Tibial artery (tissue), 4 donors: Measurements from ENCODE around the gene LPP.
A peak's percentile ranks its signal among the peaks of the same experiment; 100 is the strongest.

Source experiments
- DNase-seq, 2 donors: peaks; one replicate each; pipeline ENCODE4 v3.0.0-alpha.2; 2019
- H3K27ac ChIP-seq, 2 donors: fragments of 200-600 bp; sonication (generic) in 1 of 2; 1 replicate in 1 of 2; 2 replicates in 1 of 2; pipeline ENCODE4 v1.5.1; 2018 to 2019; ENCODE audit warnings: mild to moderate bottlenecking in 1 of 2
- H3K27me3 ChIP-seq, 2 donors: fragments of 200-600 bp; sonication (generic) in 1 of 2; one replicate each; pipeline versions ENCODE4 v1.5.1 to v1.6.0; 2016 to 2019
- H3K36me3 ChIP-seq, 3 donors: fragments of 200-600 bp; sonication (generic) in 2 of 3; one replicate each; pipeline ENCODE4 v1.5.1; 2016 to 2019; ENCODE audit warnings: mild to moderate bottlenecking in 2 of 3
- H3K4me1 ChIP-seq, 4 donors: fragments of 200-600 bp; sonication (generic) in 2 of 4; 1 replicate in 3 of 4; 2 replicates in 1 of 4; pipeline ENCODE4 v1.5.1; 2016 to 2019
- H3K4me3 ChIP-seq, 2 donors: fragments of 200-600 bp; sonication (generic) in 1 of 2; 1 replicate in 1 of 2; 2 replicates in 1 of 2; pipeline ENCODE4 v1.5.1; 2018 to 2019; ENCODE audit warnings: mild to moderate bottlenecking in 2 of 2
- H3K9me3 ChIP-seq, 3 donors: fragments of 200-600 bp; sonication (generic) in 1 of 3; one replicate each; pipeline ENCODE4 v1.5.1; 2016 to 2019
- intact Hi-C: fragments of 100-400 bp; cut with DNase I; formaldehyde crosslinking; loops from one replicate; pipeline ENCODE4 v1.15.0; 2023; ENCODE audit warnings: low total_unique reads
- TF ChIP-seq, protein P1 (sequence below), 2 experiments: fragments of 200-600 bp in 1 of 2; fragments of 450-650 bp in 1 of 2; IDR thresholded peaks; one replicate each; pipeline ENCODE4 v1.5.1; 2017 to 2019; ENCODE audit warnings: antibody characterized with exemption in 2 of 2, mild to moderate bottlenecking in 1 of 2, moderate library complexity in 1 of 2

Gene LPP

DNA sequence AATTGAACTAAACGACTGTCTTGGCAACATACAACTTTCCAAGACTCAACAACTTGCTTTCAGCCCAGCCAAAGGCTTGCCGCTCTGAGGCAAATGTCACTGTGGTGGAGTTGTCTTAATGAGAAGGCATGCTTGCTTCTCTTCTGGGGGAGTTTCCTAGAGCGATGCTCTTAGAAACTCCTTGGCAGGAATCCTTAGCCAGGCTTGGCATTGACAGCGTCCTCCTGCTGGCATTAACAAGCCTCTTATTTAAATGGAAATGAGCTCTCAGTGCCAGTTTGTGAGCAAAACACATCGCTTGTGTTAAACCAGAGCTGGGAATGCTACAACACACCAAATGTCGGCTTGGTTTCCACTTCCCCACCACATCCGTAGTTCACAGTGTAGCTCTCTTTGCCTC lies 752.3 kb downstream of the LPP start:
- intact Hi-C loops, result no loop called here
- Histone ChIP-seq H3K36me3 (no peaks in the 10 kb centered on the region), H3K9me3 (no peaks in the 10 kb centered on the region), H3K27ac (peak overlapping the region in 1 of 2 donors; percentile 3), H3K4me1 (peaks cover 0 to 25% (median 6%) of the 10 kb centered on the region in 4 donors), H3K27me3 (no peaks in the 10 kb centered on the region), H3K4me3 (no peak overlapping the region)
- DNase-seq, result no peak
- TF ChIP-seq, protein P1, sequence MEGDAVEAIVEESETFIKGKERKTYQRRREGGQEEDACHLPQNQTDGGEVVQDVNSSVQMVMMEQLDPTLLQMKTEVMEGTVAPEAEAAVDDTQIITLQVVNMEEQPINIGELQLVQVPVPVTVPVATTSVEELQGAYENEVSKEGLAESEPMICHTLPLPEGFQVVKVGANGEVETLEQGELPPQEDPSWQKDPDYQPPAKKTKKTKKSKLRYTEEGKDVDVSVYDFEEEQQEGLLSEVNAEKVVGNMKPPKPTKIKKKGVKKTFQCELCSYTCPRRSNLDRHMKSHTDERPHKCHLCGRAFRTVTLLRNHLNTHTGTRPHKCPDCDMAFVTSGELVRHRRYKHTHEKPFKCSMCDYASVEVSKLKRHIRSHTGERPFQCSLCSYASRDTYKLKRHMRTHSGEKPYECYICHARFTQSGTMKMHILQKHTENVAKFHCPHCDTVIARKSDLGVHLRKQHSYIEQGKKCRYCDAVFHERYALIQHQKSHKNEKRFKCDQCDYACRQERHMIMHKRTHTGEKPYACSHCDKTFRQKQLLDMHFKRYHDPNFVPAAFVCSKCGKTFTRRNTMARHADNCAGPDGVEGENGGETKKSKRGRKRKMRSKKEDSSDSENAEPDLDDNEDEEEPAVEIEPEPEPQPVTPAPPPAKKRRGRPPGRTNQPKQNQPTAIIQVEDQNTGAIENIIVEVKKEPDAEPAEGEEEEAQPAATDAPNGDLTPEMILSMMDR (IDR thresholded peaks at IDR 0.05), result no peak

GRCh38 chr3:188908002-188908850 lies 754.3 kb downstream of the LPP start:
- peaks cover 0 to 14% (median 5%) of the 10 kb centered on the region in 4 donors for H3K4me1 ChIP-seq
- DNase-seq, result no peak
- no peaks in the 10 kb centered on the region for H3K27me3 ChIP-seq
- no peak overlapping the region for H3K4me3 ChIP-seq
- TF ChIP-seq, protein P1 (IDR thresholded peaks at IDR 0.05), result no peak
- H3K9me3 ChIP-seq, result no peaks in the 10 kb centered on the region
- H3K36me3 ChIP-seq, result no peaks in the 10 kb centered on the region
- no peak overlapping the region for H3K27ac ChIP-seq
- intact Hi-C loops, result no loop called here

DNA sequence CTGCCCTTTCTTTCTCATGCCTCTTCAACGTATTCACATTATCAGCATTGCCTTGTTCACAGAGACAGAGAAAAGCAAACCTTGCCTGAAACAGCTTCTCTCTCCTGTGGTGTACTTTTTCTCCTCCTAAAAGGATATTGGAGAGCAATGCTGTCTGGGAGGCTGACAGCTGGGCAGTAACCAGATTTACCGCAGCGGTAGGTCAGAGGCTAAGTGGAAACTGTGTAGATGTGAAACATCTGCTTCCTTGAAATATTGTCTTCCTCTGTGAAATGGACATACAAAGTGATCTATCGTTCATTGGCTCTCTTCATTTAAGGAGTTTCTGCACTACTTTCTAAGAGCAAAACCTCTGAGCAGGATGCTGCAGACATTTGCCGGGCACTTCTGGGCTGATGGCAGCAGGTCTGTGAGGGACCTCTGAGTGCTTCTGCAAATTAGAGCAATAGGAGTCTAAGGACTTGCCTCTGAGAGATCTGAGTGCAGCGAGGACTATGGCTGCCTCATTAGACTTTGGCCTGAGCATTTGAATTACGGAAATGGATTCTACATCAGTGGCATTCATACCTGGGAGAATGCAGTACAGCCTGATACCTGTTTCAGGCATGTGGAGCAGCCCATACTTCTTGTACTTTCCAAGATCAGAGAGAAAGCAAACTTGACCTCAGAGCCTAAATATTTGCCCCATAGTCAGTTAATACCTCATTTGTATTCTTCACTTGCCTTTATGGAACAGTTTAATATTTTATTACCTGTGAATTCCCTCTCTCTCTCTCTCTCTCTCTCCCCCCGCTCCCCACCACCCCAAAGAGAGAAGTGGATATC lies 757.3 kb downstream of the LPP start:
- Histone ChIP-seq H3K4me3 (no peak overlapping the region), H3K4me1 (peaks cover 0 to 18% (median 5%) of the 10 kb centered on the region in 4 donors), H3K9me3 (no peaks in the 10 kb centered on the region), H3K27me3 (no peaks in the 10 kb centered on the region), H3K27ac (no peak overlapping the region), H3K36me3 (no peaks in the 10 kb centered on the region)
- no peak for DNase-seq
- TF ChIP-seq, protein P1 (IDR thresholded peaks at IDR 0.05), result no peak
- intact Hi-C loops, result no loop called here

DNA sequence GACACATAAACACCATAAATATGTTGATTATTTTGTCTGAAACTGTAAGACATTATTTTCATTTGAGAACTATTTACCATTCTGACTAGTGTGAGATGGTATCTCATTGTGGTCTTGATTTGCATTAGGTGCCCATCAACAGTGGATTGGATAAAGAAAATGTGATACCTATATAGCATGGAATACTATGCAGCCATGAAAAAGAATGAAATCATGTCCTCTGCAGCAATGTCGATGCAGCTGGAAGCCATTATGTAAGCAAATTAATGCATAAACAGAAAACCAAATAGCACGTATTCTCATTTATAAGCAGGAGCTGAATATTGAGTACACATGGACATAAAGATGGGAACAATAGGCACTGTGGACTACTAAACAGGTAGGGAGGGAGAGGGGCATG lies 759.1 kb downstream of the LPP start:
- intact Hi-C loops, result no loop called here
- TF ChIP-seq, protein P1 (IDR thresholded peaks at IDR 0.05), result no peak
- Histone ChIP-seq H3K9me3 (no peaks in the 10 kb centered on the region), H3K4me3 (no peak overlapping the region), H3K27me3 (no peaks in the 10 kb centered on the region), H3K27ac (no peak overlapping the region), H3K36me3 (no peaks in the 10 kb centered on the region), H3K4me1 (peaks cover 0 to 15% (median 3%) of the 10 kb centered on the region in 4 donors)
- DNase-seq, result no peak

- H3K9me3 ChIP-seq, result no peaks in the 10 kb centered on the region
- H3K4me3 ChIP-seq, result no peak overlapping the region
- H3K36me3 ChIP-seq, result no peaks in the 10 kb centered on the region
- peaks cover 0 to 15% (median 3%) of the 10 kb centered on the region in 4 donors for H3K4me1 ChIP-seq
- intact Hi-C loops, result no loop called here
- H3K27me3 ChIP-seq, result no peaks in the 10 kb centered on the region
- H3K27ac ChIP-seq, result peak overlapping the region; percentile 11 to 39
- TF ChIP-seq, protein P1 (IDR thresholded peaks at IDR 0.05), result no peak
- DNase-seq, result no peak
These were observed 760.6 kb downstream of the LPP start for GRCh38 chr3:188914552-188914951.
